VCaP (cell line): ENCODE results near the gene SLC16A4.
A peak's percentile ranks its signal among the peaks of the same experiment; 100 is the strongest.

Experiments
- H3K27ac ChIP-seq: fragments of 450-650 bp; 2 replicates; pipeline ENCODE4 v1.5.1; 2017
- TF ChIP-seq, protein P1 (sequence below): fragments of 450-650 bp; conservative IDR thresholded peaks from 2 replicates; pipeline ENCODE4 v1.5.1; 2017; ENCODE audit warnings: mild to moderate bottlenecking, moderate library complexity

Gene SLC16A4

DNA sequence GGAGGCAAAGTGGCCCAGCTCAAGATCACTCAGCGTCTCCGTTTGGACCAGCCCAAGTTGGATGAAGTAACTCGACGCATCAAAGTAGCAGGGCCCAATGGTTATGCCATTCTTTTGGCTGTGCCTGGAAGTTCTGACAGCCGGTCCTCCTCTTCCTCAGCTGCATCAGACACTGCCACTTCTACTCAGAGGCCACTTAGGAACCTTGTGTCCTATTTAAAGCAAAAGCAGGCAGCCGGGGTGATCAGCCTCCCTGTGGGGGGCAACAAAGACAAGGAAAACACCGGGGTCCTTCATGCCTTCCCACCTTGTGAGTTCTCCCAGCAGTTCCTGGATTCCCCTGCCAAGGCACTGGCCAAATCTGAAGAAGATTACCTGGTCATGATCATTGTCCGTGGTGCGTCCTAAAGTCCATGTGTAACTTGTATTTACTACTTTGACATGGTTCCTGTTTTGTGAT, 48.9 kb downstream of the SLC16A4 start:
- H3K27ac ChIP-seq = peak overlapping the region; percentile 97
- TF ChIP-seq, protein P1, sequence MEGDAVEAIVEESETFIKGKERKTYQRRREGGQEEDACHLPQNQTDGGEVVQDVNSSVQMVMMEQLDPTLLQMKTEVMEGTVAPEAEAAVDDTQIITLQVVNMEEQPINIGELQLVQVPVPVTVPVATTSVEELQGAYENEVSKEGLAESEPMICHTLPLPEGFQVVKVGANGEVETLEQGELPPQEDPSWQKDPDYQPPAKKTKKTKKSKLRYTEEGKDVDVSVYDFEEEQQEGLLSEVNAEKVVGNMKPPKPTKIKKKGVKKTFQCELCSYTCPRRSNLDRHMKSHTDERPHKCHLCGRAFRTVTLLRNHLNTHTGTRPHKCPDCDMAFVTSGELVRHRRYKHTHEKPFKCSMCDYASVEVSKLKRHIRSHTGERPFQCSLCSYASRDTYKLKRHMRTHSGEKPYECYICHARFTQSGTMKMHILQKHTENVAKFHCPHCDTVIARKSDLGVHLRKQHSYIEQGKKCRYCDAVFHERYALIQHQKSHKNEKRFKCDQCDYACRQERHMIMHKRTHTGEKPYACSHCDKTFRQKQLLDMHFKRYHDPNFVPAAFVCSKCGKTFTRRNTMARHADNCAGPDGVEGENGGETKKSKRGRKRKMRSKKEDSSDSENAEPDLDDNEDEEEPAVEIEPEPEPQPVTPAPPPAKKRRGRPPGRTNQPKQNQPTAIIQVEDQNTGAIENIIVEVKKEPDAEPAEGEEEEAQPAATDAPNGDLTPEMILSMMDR = no peak

DNA sequence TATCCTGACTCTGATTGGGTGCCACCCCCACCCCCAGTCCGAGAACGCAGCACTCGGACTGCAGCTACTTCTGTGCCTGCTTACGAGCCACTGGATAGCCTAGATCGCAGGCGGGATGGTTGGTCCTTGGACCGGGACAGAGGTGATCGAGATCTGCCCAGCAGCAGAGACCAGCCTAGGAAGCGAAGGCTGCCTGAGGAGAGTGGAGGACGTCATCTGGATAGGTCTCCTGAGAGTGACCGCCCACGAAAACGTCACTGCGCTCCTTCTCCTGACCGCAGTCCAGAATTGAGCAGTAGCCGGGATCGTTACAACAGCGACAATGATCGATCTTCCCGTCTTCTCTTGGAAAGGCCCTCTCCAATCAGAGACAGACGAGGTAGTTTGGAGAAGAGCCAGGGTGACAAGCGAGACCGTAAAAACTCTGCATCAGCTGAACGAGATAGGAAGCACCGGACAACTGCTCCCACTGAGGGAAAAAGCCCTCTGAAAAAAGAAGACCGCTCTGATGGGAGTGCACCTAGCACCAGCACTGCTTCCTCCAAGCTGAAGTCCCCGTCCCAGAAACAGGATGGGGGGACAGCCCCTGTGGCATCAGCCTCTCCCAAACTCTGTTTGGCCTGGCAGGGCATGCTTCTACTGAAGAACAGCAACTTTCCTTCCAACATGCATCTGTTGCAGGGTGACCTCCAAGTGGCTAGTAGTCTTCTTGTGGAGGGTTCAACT, 49.5 kb downstream of the SLC16A4 start:
- peak overlapping the region; percentile 97 for H3K27ac ChIP-seq
- TF ChIP-seq, protein P1 = no peak

DNA sequence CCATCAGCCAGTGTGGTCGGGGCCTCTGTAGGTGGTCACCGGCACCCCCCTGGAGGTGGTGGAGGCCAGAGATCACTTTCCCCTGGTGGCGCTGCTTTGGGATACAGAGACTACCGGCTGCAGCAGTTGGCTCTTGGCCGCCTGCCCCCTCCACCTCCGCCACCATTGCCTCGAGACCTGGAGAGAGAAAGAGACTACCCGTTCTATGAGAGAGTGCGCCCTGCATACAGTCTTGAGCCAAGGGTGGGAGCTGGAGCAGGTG, 50.7 kb downstream of the SLC16A4 start:
- TF ChIP-seq, protein P1 = no peak
- peak overlapping the region; percentile 97 for H3K27ac ChIP-seq

DNA sequence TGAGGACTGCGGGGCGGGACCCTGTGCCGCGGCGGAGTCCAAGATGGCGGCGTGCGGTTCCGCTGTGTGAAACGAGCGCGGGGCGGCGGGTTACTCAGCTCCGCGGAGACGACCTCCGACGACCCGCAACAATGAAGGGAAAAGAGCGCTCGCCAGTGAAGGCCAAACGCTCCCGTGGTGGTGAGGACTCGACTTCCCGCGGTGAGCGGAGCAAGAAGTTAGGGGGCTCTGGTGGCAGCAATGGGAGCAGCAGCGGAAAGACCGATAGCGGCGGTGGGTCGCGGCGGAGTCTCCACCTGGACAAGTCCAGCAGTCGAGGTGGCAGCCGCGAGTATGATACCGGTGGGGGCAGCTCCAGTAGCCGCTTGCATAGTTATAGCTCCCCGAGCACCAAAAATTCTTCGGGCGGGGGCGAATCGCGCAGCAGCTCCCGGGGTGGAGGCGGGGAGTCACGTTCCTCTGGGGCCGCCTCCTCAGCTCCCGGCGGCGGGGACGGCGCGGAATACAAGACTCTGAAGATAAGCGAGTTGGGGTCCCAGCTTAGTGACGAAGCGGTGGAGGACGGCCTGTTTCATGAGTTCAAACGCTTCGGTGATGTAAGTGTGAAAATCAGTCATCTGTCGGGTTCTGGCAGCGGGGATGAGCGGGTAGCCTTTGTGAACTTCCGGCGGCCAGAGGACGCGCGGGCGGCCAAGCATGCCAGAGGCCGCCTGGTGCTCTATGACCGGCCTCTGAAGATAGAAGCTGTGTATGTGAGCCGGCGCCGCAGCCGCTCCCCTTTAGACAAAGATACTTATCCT, 51.2 kb downstream of the SLC16A4 start:
- H3K27ac ChIP-seq = peak overlapping the region; percentile 97
- TF ChIP-seq, protein P1 = peak; percentile 19; the same call in 1 of the 2 replicates

DNA sequence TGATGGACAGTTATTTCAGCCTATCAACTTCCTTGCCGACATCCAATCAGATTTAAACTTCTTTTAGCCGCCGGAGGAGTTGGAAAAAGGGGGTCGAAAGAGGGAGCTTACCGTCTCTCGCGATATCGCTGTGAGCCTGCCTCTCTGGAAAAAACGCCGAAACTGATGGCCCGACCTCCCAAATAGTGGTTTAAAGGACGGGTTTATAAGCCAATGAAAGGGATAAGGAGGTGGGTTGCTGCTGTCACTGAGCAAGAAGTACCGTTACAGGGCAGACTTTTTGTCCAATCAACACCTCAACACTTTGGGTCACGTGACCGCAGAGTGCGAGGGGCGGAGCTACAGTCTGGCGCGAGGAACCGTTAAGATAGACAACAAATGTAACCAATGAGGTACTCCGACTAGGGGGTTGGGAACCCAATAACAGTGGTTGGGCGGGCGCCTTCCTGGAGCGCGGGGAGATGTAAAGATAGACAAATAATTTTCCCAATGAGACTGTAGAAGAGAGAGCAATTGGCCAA, 51.9 kb downstream of the SLC16A4 start, which contains the start of gene RBM15:
Gene RBM15, plus strand, starts transcription at position 492 of the 521 bp plus-strand sequence. Its CDS starts 29 bp downstream, at position 521.
- TF ChIP-seq, protein P1 = no peak
- peak within 1 kb of the TSS; percentile 97 for H3K27ac ChIP-seq

DNA sequence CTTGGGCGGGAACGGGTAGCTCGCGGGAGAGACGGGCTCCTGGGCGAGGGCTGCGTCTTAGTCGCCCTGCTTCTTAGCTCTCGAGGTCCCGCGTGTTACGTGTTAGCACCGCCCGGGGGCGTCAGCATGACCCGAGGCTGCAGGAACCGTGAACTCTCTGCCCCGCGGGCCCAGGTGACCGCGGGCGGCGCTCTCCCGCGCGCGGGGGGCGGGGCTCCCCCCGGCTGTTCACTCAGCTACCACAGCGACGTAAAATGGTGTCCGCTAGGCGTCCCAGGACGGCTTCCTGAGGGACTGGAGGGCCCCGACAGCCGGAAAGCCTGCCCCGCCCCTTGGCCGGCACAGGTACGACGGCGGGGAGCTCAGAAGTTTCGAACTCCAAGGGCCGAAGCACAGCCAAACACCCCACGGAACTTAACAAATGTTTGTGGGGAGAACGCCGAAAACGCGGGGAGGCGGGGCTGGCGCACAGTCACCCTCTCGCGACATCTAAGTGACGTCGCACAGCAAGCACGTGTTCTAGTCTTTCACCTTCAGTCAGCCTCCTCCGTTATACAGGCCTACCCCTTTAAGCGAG, 52.4 kb downstream of the SLC16A4 start:
- TF ChIP-seq, protein P1 = peak; percentile 63
- H3K27ac ChIP-seq = peak overlapping the region; percentile 97

DNA sequence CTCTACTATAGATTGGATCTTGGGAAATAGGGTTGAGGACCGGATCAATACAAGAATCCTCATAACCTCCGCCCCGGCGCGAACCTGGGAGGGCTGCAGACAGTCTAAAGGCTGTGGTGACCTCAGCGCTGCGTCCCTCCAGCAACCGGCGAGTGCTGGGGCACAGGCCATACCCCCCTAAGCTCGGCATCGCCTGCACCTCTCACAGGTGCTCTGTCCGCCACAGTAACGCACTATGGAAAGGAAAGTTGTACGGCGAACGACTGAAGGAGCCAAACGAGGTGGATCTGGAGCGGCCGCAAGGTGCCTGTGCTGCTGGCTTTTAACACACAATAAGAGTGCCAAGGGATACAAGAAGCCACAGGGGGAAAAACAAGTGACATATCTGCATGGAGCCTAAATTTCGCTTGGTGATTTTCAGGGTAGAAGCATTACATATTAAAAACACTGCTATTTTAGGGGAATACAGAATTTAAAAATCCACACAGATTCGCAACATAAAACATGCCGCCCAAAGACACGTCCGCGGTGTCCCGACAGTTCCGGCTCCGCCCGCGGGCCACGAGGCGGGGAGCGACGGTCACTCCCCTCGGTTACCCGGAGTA, 53.0 kb downstream of the SLC16A4 start:
- H3K27ac ChIP-seq = peak overlapping the region; percentile 97
- TF ChIP-seq, protein P1 = no peak
